HEK293T (cell line): ENCODE measurements around the gene DYDC2.

Experiments used
- ARNT ChIP-seq: fragments of 450-650 bp; IDR thresholded peaks from 2 replicates; pipeline ENCODE4 v1.6.1; 2017; ENCODE audit warnings: mild to moderate bottlenecking
- BHLHE40 ChIP-seq: fragments of 450-650 bp; IDR thresholded peaks from 2 replicates; pipeline ENCODE4 v1.6.1; 2016; ENCODE audit warnings: mild to moderate bottlenecking, moderate library complexity, borderline replicate concordance
- ELF4 ChIP-seq: fragments of 450-650 bp; IDR thresholded peaks from 2 replicates; pipeline ENCODE4 v1.6.1; 2017; ENCODE audit warnings: antibody characterized with exemption
- FOXA1 ChIP-seq: fragments of 450-650 bp; IDR thresholded peaks from 2 replicates; pipeline ENCODE4 v1.6.1; 2016; ENCODE audit warnings: mild to moderate bottlenecking
- FOXM1 ChIP-seq: fragments of 450-650 bp; IDR thresholded peaks from 2 replicates; pipeline ENCODE4 v1.6.1; 2017; ENCODE audit warnings: mild to moderate bottlenecking, borderline replicate concordance
- HDGF ChIP-seq: fragments of 450-650 bp; IDR thresholded peaks from 2 replicates; pipeline ENCODE4 v1.6.1; 2017; ENCODE audit warnings: antibody characterized with exemption, borderline replicate concordance
- NFRKB ChIP-seq: fragments of 450-650 bp; IDR thresholded peaks from 2 replicates; pipeline ENCODE4 v1.6.1; 2016; ENCODE audit warnings: mild to moderate bottlenecking, moderate library complexity
- PKNOX1 ChIP-seq: fragments of 450-650 bp; IDR thresholded peaks from 2 replicates; pipeline ENCODE4 v1.6.1; 2016
- SP1 ChIP-seq: fragments of 450-650 bp; IDR thresholded peaks from 2 replicates; pipeline ENCODE4 v1.6.1; 2017
- SUZ12 ChIP-seq: fragments of 450-650 bp; IDR thresholded peaks from 2 replicates; pipeline ENCODE4 v1.6.1; 2016; ENCODE audit warnings: mild to moderate bottlenecking
- TARDBP ChIP-seq: fragments of 450-650 bp; IDR thresholded peaks from 2 replicates; pipeline ENCODE4 v1.6.1; 2016
- ZNF384 ChIP-seq: fragments of 450-650 bp; IDR thresholded peaks from 2 replicates; pipeline ENCODE4 v1.6.1; 2016

- TF ChIP-seq SP1 (no peak), ZNF384 (no peak), HDGF (no peak), NFRKB (no peak), FOXA1 (no peak), BHLHE40 (no peak), ELF4 (no peak), SUZ12 (no peak), PKNOX1 (no peak), FOXM1 (no peak), ARNT (no peak), TARDBP (no peak)
Measured at GRCh38 chr10:80351220-80351619, 5.4 kb upstream of the DYDC2 start.
